ENCODE measurements around the gene SIRT1.

- TF ChIP-seq POLR2A (IDR thresholded peaks at IDR 0.05), result no peak
- TF ChIP-seq, protein P1, sequence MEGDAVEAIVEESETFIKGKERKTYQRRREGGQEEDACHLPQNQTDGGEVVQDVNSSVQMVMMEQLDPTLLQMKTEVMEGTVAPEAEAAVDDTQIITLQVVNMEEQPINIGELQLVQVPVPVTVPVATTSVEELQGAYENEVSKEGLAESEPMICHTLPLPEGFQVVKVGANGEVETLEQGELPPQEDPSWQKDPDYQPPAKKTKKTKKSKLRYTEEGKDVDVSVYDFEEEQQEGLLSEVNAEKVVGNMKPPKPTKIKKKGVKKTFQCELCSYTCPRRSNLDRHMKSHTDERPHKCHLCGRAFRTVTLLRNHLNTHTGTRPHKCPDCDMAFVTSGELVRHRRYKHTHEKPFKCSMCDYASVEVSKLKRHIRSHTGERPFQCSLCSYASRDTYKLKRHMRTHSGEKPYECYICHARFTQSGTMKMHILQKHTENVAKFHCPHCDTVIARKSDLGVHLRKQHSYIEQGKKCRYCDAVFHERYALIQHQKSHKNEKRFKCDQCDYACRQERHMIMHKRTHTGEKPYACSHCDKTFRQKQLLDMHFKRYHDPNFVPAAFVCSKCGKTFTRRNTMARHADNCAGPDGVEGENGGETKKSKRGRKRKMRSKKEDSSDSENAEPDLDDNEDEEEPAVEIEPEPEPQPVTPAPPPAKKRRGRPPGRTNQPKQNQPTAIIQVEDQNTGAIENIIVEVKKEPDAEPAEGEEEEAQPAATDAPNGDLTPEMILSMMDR (IDR thresholded peaks at IDR 0.05), result no peak
Observed at GRCh38 chr10:67878133-67878532, 6.3 kb upstream of the SIRT1 start.
